Pancreas (tissue), 10 donors: ENCODE data around the gene DUSP28. TPM values are rescaled to one million over a fixed set of nuclear protein-coding genes. Genes with fewer than 3 reads are reported as not detected.

Source experiments
- ATAC-seq, 4 donors: fragments of 200-7000 bp; cut with Tn5 transposase; one replicate each; pipeline versions ENCODE4 v1.8.0 to v1.9.1; 2020; ENCODE audit warnings: mild to moderate bottlenecking in 4 of 4, moderate library complexity in 4 of 4
- DNase-seq, 6 donors: peaks; one replicate each; pipeline ENCODE4 v3.0.0-alpha.2; 2020
- FAIRE-seq: peaks from 2 replicates; lab custom pipeline; 2012; peaks lifted over from hg19 to GRCh38; lab: Jason Lieb, UNC
- H3K27ac ChIP-seq, 4 donors: fragments of 200-600 bp; sonication (generic); 1 replicate in 3 of 4; 2 replicates in 1 of 4; pipeline versions ENCODE4 v1.5.0 to v1.8.0; 2020
- H3K27me3 ChIP-seq, 4 donors: fragments of 200-600 bp; one replicate each; pipeline ENCODE4 v1.8.0; 2021
- H3K36me3 ChIP-seq, 3 donors: fragments of 200-600 bp; sonication (generic) in 1 of 3; one replicate each; pipeline versions ENCODE4 v1.5.0 to v1.8.0; 2020 to 2021
- H3K4me1 ChIP-seq, 3 donors: fragments of 200-600 bp; one replicate each; pipeline ENCODE4 v1.8.0; 2021
- H3K4me3 ChIP-seq, 4 donors: fragments of 200-600 bp; sonication (generic) in 2 of 4; one replicate each; pipeline versions ENCODE4 v1.5.0 to v1.8.0; 2020 to 2021
- H3K9me3 ChIP-seq, 4 donors: fragments of 200-600 bp; one replicate each; pipeline ENCODE4 v1.8.0; 2021
- WGBS, 2 donors: extraction: QIAGEN DNeasy Blood & Tissue Kit; methylation state at CpG; one replicate each; pipeline ENCODE4 v1.1.7; 2013; 5-methylcytosine and 5-hydroxymethylcytosine counted together
- intact Hi-C, 3 donors: fragments of 100-400 bp; cut with DNase I; formaldehyde crosslinking; loops; one replicate each; pipeline versions ENCODE4 v1.11.1 to v1.14.2; 2022
- polyA plus RNA-seq, 2 donors: library from polyadenylated mRNA; stranded (reverse); fragments of 200-250 nt; gene quantifications; one replicate each; pipeline ENCODE4 v1.2.3, GENCODE V29; 2013
- total RNA-seq, 6 donors: library from RNA; stranded (reverse); fragmentation: NEBNext Ultra II Directional in 4 of 6; extraction: Animal tissue kit (Norgen Biotek cat#: 25700) in 4 of 6; gene quantifications; one replicate each; pipeline versions ENCODE4 v1.2.1 to v1.2.4, GENCODE V29; 2021 to 2023
- TF ChIP-seq, protein P1 (sequence below), 4 donors: fragments of 200-600 bp; sonication (generic) in 3 of 4; IDR thresholded peaks; one replicate each; pipeline versions ENCODE4 v1.5.0 to v1.8.0; 2021; ENCODE audit warnings: antibody characterized with exemption in 4 of 4
- donor health status: healthy with polysubstance abuse.
- donor health status: DM: no; HTN: no; CAD: no; lungs with moderate emphysema.
- donor health status: DM: no; HTN: no; CAD: no.
- donor health status: control.
- donor health status: control.
- donor health status: Bipolar disorder and iron deficiency.
- donor health status: DM: yes; HTN: yes; CAD: no.
- donor health status: DM: no; HTN: no; CAD: no.
- donor health status: DM: no; HTN: no; CAD: no.
- donor health status: DM: yes; HTN: yes; CAD: no.

Gene DUSP28
- total and polyA plus RNA-seq, 8 donors, result 1.6 to 5.0 (median 2.7) TPM

DNA sequence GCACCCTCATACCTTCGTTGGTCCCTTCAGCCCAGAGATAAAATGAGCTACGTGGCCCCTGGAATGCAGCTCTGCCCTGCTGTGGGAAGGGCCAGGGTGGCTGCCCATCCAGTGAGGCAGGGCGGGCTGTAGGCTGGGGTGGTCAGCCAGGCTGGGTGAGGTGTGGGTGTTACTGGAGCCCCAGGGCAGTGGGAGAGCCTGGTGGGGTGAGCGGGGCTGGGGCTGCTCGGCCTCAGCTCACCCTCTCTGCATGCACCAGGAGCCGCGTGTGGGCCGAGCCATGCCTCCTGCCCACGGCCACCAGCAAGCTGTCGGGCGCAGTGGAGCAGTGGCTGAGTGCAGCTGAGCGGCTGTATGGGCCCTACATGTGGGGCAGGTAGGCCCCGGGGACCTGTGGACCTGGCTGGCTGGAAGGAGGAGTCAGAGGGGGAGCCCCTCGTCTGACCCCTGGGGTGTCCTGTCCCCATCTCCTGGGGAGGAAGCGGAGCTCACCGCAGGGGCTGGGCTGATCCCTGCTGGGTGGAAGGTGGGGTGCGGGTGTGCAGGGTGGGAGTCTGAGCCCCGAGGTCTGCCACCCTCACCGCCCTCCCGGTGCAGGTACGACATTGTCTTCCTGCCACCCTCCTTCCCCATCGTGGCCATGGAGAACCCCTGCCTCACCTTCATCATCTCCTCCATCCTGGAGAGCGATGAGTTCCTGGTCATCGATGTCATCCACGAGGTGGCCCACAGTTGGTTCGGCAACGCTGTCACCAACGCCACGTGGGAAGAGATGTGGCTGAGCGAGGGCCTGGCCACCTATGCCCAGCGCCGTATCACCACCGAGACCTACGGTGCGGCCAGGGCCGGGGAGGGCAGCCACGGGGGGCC lies 13.6 kb downstream of the DUSP28 start:
- Histone ChIP-seq H3K4me3 (no peak overlapping the region), H3K27me3 (no peaks in the 10 kb centered on the region), H3K4me1 (peaks cover 5 to 16% (median 10%) of the 10 kb centered on the region in 3 donors), H3K9me3 (no peaks in the 10 kb centered on the region), H3K27ac (no peak overlapping the region), H3K36me3 (peaks cover 0 to 30% (median 16%) of the 10 kb centered on the region in 3 donors)
- ATAC-seq (no peak), FAIRE-seq (no peak), DNase-seq (peak in 3 of 6 donors; percentile 34 to 78 (median 56))
- TF ChIP-seq, protein P1, sequence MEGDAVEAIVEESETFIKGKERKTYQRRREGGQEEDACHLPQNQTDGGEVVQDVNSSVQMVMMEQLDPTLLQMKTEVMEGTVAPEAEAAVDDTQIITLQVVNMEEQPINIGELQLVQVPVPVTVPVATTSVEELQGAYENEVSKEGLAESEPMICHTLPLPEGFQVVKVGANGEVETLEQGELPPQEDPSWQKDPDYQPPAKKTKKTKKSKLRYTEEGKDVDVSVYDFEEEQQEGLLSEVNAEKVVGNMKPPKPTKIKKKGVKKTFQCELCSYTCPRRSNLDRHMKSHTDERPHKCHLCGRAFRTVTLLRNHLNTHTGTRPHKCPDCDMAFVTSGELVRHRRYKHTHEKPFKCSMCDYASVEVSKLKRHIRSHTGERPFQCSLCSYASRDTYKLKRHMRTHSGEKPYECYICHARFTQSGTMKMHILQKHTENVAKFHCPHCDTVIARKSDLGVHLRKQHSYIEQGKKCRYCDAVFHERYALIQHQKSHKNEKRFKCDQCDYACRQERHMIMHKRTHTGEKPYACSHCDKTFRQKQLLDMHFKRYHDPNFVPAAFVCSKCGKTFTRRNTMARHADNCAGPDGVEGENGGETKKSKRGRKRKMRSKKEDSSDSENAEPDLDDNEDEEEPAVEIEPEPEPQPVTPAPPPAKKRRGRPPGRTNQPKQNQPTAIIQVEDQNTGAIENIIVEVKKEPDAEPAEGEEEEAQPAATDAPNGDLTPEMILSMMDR (IDR thresholded peaks at IDR 0.05), result no peak
- intact Hi-C loops, result no loop called here
- WGBS, 2 donors, result 91 to 93% methylated on average over 36 to 37 of the region's 37 CpGs

DNA sequence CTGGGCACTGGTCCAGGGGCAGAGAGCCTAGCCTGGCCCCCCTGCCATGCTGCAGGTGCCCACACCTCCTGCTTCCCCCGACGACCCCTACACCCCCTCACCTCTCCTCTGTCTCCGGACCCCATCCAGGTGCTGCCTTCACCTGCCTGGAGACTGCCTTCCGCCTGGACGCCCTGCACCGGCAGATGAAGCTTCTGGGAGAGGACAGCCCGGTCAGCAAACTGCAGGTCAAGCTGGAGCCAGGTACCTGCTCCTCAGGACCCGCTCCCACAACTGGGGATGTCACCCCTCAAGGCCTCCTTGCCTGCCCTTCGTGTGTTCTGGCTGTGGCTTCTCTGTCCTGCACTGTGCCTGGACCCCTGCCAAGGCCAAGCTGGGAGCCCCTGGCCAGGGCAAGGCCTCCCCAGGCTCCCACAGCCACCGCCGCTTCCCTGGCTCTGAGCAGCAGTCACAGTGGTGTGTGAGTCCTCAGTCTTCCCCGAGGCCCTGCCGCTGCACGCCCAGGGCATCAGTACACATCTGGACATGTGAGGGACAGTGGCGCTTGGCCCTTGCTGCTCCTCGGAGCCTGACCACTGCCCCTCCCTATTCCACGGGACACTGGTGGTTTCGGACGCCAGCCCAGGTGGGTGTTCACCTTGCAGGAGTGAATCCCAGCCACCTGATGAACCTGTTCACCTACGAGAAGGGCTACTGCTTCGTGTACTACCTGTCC lies 14.4 kb downstream of the DUSP28 start:
- WGBS, 2 donors, result 86 to 89% methylated on average over 21 of the region's 21 CpGs
- ATAC-seq (no peak), FAIRE-seq (no peak), DNase-seq (peak in 3 of 6 donors; percentile 62 to 84 (median 63))
- no peak overlapping the region for H3K27ac ChIP-seq
- no peaks in the 10 kb centered on the region for H3K9me3 ChIP-seq
- no peaks in the 10 kb centered on the region for H3K27me3 ChIP-seq
- TF ChIP-seq, protein P1 (IDR thresholded peaks at IDR 0.05), result no peak
- H3K4me3 ChIP-seq, result no peak overlapping the region
- H3K36me3 ChIP-seq, result peaks cover 0 to 30% (median 16%) of the 10 kb centered on the region in 3 donors
- intact Hi-C loops, result no loop called here
- H3K4me1 ChIP-seq, result peaks cover 5 to 16% (median 8%) of the 10 kb centered on the region in 3 donors

DNA sequence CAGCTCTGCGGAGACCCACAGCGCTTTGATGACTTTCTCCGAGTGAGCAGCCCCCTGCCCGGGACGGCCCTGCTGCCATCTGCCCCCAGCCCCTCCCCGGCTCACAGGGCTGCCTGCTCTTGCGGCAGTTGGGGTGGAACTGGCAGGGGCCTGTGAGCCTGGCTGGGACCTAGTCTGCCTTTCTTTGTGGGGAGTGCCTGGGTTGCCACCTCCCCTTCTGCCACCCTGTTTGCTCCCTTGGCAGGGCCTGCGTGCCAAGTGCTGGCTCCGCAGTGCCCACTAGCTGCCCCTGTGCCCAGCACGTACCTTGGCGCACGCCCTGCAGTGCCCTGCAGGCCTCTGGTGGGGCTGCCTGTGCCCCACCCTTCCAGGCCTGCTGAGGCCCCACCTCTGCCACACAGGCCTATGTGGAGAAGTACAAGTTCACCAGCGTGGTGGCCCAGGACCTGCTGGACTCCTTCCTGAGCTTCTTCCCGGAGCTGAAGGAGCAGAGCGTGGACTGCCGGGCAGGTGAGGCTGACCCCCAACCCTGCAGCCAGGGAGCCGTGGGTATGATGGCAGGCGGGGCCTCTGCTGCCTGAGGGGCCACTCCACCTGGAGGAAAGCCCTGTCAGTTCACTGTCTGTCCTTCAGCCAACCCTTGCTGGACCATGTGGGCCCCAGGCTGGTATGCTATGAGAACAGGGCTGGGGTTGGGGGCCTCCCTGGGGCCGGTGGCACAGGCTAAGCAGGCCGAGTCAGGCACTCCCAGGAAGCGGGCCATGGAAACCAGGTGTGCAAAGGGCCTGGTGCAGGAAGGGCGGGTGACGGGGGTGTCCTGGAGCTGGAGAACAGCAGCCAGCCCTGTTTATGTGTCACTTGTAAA lies 15.2 kb downstream of the DUSP28 start:
- peak in 2 of 6 donors; percentile 32 to 71 for DNase-seq
- H3K4me3 ChIP-seq, result no peak overlapping the region
- no peak for FAIRE-seq
- TF ChIP-seq, protein P1 (IDR thresholded peaks at IDR 0.05), result no peak
- 86% methylated on average over 23 of the region's 23 CpGs for WGBS, 2 donors
- H3K27ac ChIP-seq, result no peak overlapping the region
- intact Hi-C loops, result no loop called here
- H3K27me3 ChIP-seq, result no peaks in the 10 kb centered on the region
- ATAC-seq, result no peak
- H3K4me1 ChIP-seq, result peaks cover 5 to 15% (median 8%) of the 10 kb centered on the region in 3 donors
- no peaks in the 10 kb centered on the region for H3K9me3 ChIP-seq
- H3K36me3 ChIP-seq, result peaks cover 0 to 30% (median 16%) of the 10 kb centered on the region in 3 donors

DNA sequence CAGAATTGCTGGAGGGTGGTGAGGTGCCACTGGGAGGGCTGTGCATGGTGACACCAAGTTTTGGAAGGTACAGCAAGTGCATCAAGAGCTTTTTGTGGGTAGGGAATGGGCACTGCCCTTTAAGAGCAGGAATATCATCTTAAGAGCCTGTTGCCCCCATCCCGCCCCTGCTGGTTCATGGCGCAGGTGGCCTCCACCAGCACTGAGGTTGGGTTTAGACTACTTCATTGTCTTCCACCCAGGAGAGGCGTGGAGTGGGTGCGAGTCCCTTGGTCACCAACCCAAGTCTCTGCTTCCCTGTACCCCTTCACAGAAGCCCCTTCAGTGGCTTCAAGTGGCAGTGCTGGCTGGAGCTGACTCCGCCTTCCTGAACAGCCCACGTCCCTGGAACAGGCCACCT lies 15.9 kb downstream of the DUSP28 start:
- no peak for FAIRE-seq
- TF ChIP-seq, protein P1 (IDR thresholded peaks at IDR 0.05), result no peak
- Histone ChIP-seq H3K36me3 (peaks cover 0 to 30% (median 16%) of the 10 kb centered on the region in 3 donors), H3K4me3 (no peak overlapping the region), H3K27me3 (no peaks in the 10 kb centered on the region), H3K4me1 (peaks cover 7 to 14% (median 8%) of the 10 kb centered on the region in 3 donors), H3K9me3 (no peaks in the 10 kb centered on the region), H3K27ac (no peak overlapping the region)
- ATAC-seq, result no peak
- 78 to 83% methylated on average over 6 of the region's 6 CpGs for WGBS, 2 donors
- peak in 1 of 6 donors; percentile 11 for DNase-seq
- intact Hi-C loops, result no loop called here
